ENCODE results near the gene TMEM165.

TMEM165 gene

DNA sequence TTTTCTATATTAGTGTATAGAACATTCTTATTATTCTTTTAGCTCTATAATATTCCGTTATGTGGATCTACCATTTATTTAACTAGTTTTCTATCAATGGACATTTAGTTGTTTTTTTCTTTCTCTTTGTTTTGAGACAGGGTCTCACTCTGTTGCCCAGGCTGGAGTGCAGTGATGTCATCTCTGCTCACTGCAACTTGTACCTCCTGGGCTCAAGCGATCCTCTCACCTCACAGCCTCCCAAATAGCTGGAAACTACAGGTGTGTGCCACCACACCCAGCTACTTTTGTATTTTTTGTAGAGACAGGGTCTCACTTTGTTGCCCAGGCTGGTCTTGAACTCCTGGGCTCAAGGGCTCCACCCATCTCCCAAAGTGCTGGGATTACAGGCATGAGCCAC, 10.8 kb downstream of the TMEM165 start:
- no peak for DNase-seq (ENCODE audit: low read depth in 2 of 2)

GRCh38 chr4:55407119-55407518, 11.4 kb downstream of the TMEM165 start:
- DNase-seq (ENCODE audit: low read depth in 2 of 2): no peak

- DNase-seq (ENCODE audit: low read depth in 2 of 2): no peak
Measured at GRCh38 chr4:55407764-55408163, 12.0 kb downstream of the TMEM165 start.

- DNase-seq (ENCODE audit: low read depth in 2 of 2): no peak
Measured at GRCh38 chr4:55409468-55410171, 13.9 kb downstream of the TMEM165 start.

DNA sequence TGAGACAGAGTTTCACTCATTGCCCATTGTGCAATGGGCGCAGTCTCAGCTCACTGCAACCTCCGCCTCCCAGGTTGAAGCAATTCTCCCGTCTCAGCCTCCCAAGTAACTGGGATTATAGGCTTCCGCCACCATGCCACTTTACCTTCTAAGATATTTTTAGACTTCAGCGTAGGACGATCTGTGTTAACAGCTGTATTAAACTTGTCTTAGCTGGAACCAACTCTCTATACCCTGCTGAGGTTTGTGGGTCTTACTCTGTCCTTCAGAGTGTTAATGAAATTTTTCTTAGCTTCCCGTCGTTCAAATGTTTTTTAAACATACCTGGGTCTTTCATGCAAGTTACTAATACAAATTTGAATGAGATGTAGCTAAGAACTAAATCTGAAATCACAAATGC, 14.7 kb downstream of the TMEM165 start:
- no peak for DNase-seq (ENCODE audit: low read depth in 2 of 2)

- no peak for DNase-seq (ENCODE audit: low read depth in 2 of 2)
Measured at GRCh38 chr4:55411621-55412020, 15.9 kb downstream of the TMEM165 start.

- DNase-seq (ENCODE audit: low read depth in 2 of 2): no peak
Measured at GRCh38 chr4:55416176-55416575, 20.4 kb downstream of the TMEM165 start.

GRCh38 chr4:55424791-55425190, 29.0 kb downstream of the TMEM165 start:
- DNase-seq (ENCODE audit: low read depth in 2 of 2): peak in 1 of 2 experiments; percentile 18

- no peak for DNase-seq (ENCODE audit: low read depth in 2 of 2)
Measured at GRCh38 chr4:55431710-55432336, 36.1 kb downstream of the TMEM165 start.

DNA sequence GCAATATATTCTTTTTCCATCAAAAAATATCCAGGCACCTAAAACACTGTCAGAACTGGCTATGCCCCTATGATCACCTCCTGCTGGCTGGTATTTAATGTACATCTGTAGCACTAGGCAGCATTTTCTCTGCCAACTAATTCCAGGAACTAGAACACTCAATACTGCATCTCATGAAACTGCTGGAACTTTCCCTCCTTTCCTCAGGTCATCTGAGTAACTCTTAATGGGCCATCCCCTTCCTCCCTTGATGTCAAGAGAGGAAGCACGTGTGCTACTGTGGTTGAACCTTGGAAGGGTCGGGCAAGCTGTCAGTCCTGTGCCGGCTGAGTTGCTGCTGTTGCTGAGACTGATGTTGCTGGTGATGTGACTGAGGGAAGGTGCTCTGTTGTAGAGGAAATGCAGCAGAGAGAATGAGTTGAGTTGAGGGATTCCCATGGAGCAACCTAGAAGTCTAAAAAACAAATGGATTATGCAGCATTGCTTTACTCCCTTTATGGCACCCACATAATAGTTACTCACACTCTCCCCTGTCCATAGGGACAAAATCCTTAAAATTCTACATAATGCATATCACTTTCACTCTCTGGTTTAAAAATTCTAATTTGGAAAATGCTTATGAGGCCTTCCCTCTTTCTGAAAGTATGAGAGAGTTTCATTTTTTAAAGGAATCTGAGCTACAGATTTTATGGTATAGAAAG, 39.5 kb downstream of the TMEM165 start:
- DNase-seq (ENCODE audit: low read depth in 2 of 2): no peak

DNA sequence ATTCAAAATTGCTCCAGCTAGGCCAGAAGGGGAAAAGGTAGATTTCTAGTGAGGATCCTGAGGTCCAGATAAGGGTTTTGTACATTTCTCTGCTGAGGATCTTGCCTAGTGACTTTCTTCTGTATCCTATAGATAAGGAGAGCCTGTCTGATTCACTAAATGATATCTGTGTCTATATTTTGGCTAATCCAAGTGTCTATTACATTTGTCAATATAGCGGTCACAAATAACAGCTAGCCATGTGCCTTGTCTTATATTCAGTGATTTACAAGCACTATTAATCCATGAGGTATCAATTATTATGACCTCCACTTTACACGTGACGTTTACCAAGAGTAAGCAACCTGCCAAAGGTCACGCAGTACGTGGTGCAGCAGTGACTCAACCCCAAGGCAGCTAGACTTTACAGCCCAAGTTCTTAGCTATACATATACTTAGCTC, 41.6 kb downstream of the TMEM165 start:
- peak in 1 of 2 experiments; percentile 8 for DNase-seq (ENCODE audit: low read depth in 2 of 2)

DNA sequence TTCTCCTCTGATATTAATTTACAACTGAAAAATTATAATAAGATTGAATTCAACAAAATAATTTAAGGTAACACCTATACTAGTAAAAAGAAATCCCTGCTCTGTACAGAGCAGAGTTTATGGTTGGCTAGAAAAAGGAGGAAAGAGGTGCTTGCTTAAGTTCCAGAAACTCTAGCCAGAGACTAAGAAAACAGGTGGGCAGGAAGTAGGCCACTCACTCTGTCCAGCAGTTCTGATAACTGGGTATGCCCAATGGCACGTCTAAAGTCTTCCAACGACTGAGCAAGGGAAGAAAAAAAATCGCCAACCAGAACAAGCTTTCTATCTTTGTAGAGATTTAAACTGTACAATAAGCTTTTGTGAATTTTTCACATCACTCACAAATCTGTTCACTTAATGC, 42.1 kb downstream of the TMEM165 start:
- DNase-seq (ENCODE audit: low read depth in 2 of 2): no peak

DNA sequence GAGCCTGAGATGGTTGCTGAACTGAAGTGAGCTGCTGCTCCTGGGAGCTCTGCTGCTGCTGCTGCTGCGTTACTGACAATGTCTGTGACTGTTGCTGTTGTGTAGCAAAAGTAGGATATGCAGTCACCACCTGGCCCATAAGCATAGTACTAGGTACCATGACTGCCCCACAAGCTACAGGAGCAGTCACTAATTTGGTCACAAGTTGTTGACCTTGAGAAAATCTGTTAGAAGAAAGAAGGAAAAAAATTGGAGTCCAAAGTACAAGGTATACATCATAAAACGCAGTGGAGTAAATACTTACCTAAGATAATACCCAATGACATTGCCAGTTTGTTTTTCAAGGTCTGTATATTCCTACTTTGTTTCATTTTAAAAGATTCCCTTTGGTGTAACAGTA, 42.6 kb downstream of the TMEM165 start:
- no peak for DNase-seq (ENCODE audit: low read depth in 2 of 2)

DNA sequence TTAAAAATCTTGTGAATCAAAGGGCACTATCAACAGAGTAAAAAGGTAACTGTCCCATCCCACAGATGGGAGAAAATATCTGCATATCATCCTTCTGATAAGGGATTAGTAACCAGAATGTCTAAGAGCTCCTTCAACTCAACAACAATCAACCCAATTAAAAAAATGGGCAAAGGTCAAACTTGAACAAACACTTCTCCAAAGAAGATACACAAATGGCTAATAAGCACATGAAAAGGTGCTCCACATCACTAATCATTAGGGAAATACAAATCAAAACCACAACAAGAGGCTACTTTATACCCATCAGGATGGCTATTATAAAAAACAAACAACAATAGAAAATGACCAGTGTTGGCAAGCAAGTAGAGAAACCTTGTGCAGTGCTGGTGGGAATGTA, 43.3 kb downstream of the TMEM165 start:
- DNase-seq (ENCODE audit: low read depth in 2 of 2): no peak

DNA sequence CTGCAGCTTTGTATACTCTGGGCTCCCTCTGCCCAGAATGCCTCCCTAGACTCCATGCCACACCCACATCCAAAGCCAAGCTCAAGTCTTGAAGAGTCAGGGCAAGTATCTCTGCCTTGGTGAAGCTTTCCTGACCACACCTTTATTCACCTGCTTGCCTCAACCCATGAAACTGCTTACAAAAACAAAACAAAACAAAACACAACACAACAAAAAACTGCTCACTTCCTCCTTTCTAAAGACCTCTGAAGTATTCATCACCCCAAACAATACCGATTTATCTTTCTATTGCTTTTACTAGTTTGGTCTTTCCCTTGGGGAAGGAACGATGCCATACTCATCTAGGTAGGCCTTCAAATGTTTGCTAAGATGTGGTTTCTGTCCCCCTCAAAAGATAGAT, 45.0 kb downstream of the TMEM165 start:
- DNase-seq (ENCODE audit: low read depth in 2 of 2): no peak

DNA sequence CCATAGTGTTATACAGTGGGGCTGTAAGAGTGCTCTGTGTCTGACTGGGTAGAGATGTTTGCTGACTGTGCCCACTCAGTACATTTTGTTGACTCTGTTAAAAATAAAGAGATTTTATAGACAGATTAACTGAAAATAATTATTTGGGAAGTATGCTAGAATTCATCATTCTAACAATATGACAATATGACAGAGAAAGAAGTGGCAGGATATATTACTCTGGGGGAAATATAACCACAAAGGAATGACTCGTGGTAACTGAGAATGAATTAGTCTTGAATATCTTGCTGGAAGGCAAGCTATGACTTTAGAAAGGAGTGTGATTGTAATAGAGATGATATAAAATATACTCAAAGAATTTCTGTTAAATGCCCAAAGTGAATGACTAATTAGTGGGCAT, 46.8 kb downstream of the TMEM165 start:
- DNase-seq (ENCODE audit: low read depth in 2 of 2): no peak

DNA sequence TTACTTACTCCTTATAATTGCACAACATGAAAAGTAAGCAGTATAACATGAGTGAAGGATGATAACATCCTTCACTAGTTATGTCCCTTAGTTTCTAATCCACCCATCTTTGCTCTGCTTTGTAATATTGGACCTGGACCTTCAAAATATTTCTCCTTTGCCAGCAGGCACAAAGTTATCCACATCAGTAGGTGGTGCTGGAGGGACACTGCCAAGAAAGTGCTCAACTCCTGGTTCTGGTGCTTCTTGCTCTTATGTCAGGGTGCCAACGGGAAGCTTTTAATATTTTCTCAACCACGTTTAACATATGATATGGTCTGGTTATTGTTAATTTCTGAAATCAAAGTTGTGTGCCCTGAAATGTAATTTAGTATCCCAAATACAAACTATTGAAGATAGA, 49.1 kb downstream of the TMEM165 start:
- no peak for DNase-seq (ENCODE audit: low read depth in 2 of 2)

- peak; percentile 62 to 63 for DNase-seq (ENCODE audit: low read depth in 2 of 2)
Measured at GRCh38 chr4:55445921-55446577, 50.3 kb downstream of the TMEM165 start.

- DNase-seq (ENCODE audit: low read depth in 2 of 2): no peak
Measured at GRCh38 chr4:55446578-55446922, 50.8 kb downstream of the TMEM165 start.

DNA sequence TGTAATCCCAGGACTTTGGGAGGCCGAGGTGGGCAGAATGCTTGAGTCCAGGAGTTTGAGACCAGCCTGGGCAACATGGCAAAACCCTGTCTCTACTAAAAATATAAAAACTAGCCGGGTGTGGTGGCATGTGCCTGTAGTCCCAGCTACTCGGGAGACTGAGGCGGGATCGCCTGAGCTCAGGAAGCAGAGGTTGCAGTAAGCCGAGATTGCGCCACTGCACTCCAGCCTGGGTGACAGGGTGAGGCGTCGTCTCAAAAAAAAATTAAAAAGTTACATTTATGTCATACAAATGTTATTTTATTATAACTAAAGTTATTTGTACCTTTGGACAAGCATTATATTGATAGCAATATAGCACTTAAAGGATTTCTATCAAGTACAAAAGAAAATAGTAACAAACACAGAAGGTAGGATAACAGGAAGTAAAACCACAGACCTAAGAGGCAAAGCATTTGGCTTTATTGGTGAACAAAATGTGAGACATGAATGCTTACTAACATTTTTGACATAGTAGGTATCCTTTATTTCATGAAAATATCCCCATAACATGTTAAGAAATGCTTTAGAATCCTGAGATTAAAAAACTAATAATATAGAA, 51.5 kb downstream of the TMEM165 start:
- no peak for DNase-seq (ENCODE audit: low read depth in 2 of 2)

GRCh38 chr4:55447831-55448230, 52.1 kb downstream of the TMEM165 start:
- DNase-seq (ENCODE audit: low read depth in 2 of 2): peak; percentile 54

- DNase-seq (ENCODE audit: low read depth in 2 of 2): no peak
Measured at GRCh38 chr4:55450566-55450965, 54.8 kb downstream of the TMEM165 start.

All from fibroblast of skin of left quadriceps (primary cell).